GM12875 (cell line): ENCODE data around the gene P2RY6.

Source experiments
- H3K4me3 ChIP-seq: one replicate; pipeline ENCODE4 v1.5.1; 2011; ENCODE audit warnings: low read depth, low read length, control low read depth
- CTCF ChIP-seq: IDR thresholded peaks from 2 replicates; pipeline ENCODE4 v1.5.1; 2011; ENCODE audit warnings: low read depth, mild to moderate bottlenecking, control low read depth, inconsistent platforms, low read length, moderate library complexity, borderline replicate concordance; ENCODE audit not compliant: insufficient read depth

The P2RY6 gene

GRCh38 chr11:73334384-73335203 lies 62.5 kb downstream of the P2RY6 start:
- TF ChIP-seq CTCF: peak; percentile 25; the same call in 1 of the 2 replicates
- H3K4me3 ChIP-seq: no peak overlapping the region

GRCh38 chr11:73335204-73335923 lies 63.2 kb downstream of the P2RY6 start:
- peak; percentile 94 for TF ChIP-seq CTCF
- no peak overlapping the region for H3K4me3 ChIP-seq

DNA sequence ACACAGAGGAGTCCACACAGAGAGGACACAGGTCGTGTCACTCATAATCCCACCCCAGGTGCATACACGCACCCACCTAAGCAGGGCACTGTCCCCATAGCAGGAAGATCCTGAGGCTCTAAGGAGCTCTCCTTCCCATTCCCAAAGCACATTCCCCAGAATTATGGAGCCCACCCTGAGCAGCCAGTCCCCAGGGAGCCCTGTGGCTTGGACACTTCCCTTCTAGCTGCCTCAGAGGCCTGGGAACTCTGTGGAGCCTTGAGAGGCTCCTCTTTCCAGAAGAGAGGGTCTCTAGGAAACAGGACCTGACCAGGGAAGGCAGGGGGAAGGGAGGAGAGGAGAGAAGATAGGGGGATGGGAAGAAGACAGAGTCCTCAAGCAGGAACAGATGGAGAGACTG lies 65.7 kb downstream of the P2RY6 start:
- TF ChIP-seq CTCF: no peak

GRCh38 chr11:73338279-73338678 lies 66.1 kb downstream of the P2RY6 start:
- no peak for TF ChIP-seq CTCF
- H3K4me3 ChIP-seq: no peak overlapping the region

More for the DNA sequence above, 65.7 kb downstream of the P2RY6 start:
- H3K4me3 ChIP-seq: no peak overlapping the region

GRCh38 chr11:73340164-73340563 lies 68.0 kb downstream of the P2RY6 start:
- no peak for TF ChIP-seq CTCF

GRCh38 chr11:73342633-73343032 lies 70.5 kb downstream of the P2RY6 start:
- TF ChIP-seq CTCF: no peak
- H3K4me3 ChIP-seq: no peak overlapping the region

More at GRCh38 chr11:73340164-73340563, 68.0 kb downstream of the P2RY6 start:
- H3K4me3 ChIP-seq: no peak overlapping the region
